HG03135 (cell line): Measurements from ENCODE around the gene DCLRE1B.

ENCODE experiments used
- ATAC-seq: cut with Tn5 transposase; IDR thresholded peaks from one replicate; pipeline ENCODE4 v1.9.1; 2021; ENCODE audit warnings: mild to moderate bottlenecking, moderate library complexity; ENCODE audit not compliant: unreplicated experiment

The DCLRE1B gene

DNA sequence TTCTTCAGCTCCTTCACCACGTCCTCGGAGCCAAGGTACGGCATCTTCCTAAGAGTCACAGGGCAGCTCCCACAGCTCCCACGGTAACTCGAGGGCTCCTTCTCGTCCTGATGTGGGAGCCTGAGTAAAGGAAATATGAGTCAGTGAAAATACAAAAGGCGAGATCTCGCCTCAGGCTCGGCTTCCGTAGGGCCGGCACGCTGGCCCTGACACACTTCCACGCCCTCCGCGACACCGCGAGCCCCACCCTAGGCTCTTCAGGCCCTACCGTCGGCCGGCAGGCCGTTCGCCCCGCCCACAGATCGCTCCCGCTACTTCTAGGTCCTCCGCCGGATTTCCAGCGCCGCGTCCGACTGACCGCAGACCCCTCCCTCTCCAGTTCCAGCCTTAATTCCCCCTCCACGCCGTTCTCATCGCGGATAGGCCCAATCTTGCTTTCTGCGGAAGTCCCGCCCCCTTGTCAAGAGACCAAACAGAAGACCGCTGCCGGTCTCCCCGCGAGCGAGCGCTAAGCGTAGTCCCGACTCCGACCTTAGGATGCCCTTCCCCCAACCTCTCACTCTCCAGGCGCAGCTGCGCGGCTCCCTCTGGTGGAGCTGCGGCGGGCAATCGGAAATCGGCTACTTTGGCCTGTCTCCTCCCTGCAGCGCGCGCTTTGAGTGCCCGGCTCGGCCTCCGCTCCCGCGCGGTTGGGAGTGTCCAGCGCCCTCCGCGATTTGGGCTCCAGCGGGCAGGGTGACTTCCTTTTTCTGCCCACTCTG, at the start of gene DCLRE1B, which contains the start of gene AP4B1:
Gene DCLRE1B (plus strand): TSS at position 653 of the 761 bp plus-strand sequence. CDS start 261 bp downstream, outside the sequence.
Gene AP4B1 (minus strand): TSS at position 126 of the 761 bp plus-strand sequence. CDS start 82 bp downstream, at position 44.
- ATAC-seq: peak; percentile 89

GRCh38 chr1:113855630-113856400, 49.3 kb upstream of the DCLRE1B start:
- ATAC-seq: no peak

- no peak for ATAC-seq
Observed at GRCh38 chr1:113856401-113856790, 48.7 kb upstream of the DCLRE1B start.

- no peak for ATAC-seq
Observed at GRCh38 chr1:113857776-113858175, 47.4 kb upstream of the DCLRE1B start.

- peak; percentile 38 for ATAC-seq
Observed at GRCh38 chr1:113858418-113858817, 46.7 kb upstream of the DCLRE1B start.

GRCh38 chr1:113858982-113859381, 46.1 kb upstream of the DCLRE1B start:
- ATAC-seq: no peak

GRCh38 chr1:113859478-113860175, 45.5 kb upstream of the DCLRE1B start:
- peak; percentile 85 for ATAC-seq

- no peak for ATAC-seq
Observed at GRCh38 chr1:113860891-113861290, 44.2 kb upstream of the DCLRE1B start.

- no peak for ATAC-seq
Observed at GRCh38 chr1:113861641-113862040, 43.5 kb upstream of the DCLRE1B start.

- no peak for ATAC-seq
Observed at GRCh38 chr1:113868387-113869083, 36.6 kb upstream of the DCLRE1B start.

DNA sequence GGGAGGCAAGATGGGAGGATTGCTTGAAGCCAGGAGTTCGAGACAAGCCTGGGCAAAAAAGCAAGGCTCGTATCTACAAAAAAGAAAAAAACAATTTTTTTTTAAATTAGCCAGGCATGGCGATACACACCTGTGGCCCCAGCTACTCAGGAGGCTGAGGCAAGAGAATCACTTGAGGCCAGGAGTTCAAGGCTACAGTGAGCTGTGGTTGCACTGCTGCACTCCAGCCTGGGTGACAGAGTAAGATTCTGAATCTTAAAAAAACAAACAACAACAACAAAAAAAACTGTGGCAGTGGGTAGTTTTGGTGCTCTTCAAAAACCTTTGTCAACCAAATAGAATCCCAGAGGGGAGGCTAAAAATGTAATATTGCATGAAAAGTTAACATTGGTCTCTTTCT, 34.3 kb upstream of the DCLRE1B start:
- no peak for ATAC-seq

- peak; percentile 91 for ATAC-seq
Observed at GRCh38 chr1:113871597-113872113, 33.5 kb upstream of the DCLRE1B start, which contains the start of gene PTPN22. PTPN22 (minus strand) TSS chr1:113871712.

GRCh38 chr1:113872219-113872935, 32.7 kb upstream of the DCLRE1B start:
- peak; percentile 12 for ATAC-seq

- no peak for ATAC-seq
Observed at GRCh38 chr1:113874012-113874879, 30.9 kb upstream of the DCLRE1B start.

GRCh38 chr1:113875714-113876113, 29.4 kb upstream of the DCLRE1B start:
- ATAC-seq: no peak

GRCh38 chr1:113876176-113876575, 28.9 kb upstream of the DCLRE1B start:
- no peak for ATAC-seq

DNA sequence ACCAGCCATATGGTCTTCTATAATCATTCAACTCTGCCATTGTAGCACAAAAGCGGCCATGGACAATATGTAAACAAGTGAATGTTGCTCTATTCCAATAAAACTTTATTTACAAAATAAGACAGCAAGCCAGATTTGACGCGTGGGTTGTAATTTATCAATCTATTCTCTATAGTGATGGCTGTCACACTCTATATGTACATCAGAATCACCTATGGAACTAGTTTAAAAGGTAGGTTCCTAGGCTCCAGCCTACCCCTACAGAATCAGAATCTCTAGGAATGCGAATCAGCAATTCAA, 25.4 kb upstream of the DCLRE1B start:
- ATAC-seq: no peak

- no peak for ATAC-seq
Observed at GRCh38 chr1:113881661-113882060, 23.5 kb upstream of the DCLRE1B start.
